ENCODE data around the gene USP17L15.
"Not testable (repeated sequence)": the region's sequence is repeated elsewhere in the genome, so short reads cannot be mapped to it uniquely, and the experiment has no call there.

Gene USP17L15, protein sequence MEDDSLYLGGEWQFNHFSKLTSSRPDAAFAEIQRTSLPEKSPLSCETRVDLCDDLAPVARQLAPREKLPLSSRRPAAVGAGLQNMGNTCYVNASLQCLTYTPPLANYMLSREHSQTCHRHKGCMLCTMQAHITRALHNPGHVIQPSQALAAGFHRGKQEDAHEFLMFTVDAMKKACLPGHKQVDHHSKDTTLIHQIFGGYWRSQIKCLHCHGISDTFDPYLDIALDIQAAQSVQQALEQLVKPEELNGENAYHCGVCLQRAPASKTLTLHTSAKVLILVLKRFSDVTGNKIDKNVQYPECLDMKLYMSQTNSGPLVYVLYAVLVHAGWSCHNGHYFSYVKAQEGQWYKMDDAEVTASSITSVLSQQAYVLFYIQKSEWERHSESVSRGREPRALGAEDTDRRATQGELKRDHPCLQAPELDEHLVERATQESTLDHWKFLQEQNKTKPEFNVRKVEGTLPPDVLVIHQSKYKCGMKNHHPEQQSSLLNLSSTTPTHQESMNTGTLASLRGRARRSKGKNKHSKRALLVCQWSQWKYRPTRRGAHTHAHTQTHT

DNA sequence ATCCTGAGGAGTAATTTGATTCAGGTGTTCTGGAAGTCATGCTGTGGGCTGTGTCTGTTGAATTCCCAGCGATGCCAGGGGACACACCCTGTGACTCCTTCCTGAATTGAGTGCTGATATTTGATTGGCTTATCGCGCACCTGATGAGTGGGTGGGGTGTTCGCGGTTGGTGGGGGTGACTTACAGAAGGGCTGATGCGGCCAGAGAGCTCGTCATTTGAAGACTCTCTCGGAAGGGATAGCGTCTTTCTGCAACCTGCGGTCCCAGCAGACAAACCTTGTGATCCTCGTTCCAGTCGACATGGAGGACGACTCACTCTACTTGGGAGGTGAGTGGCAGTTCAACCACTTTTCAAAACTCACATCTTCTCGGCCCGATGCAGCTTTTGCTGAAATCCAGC, at the start of gene USP17L15:
Gene USP17L15 (plus strand): TSS at position 301 of the 400 bp plus-strand sequence. CDS start 0 bp downstream, at position 301.
- not testable (repeated sequence) for H3K36me3 ChIP-seq (ENCODE audit: control insufficient read depth, insufficient read depth, low read length); H3K4me3 ChIP-seq (replicated peaks; ENCODE audit: low read depth, low read length); H3K27me3 ChIP-seq (replicated peaks; ENCODE audit: control insufficient read depth, insufficient read depth, low read length); DNase-seq (ENCODE audit: extremely low read depth, insufficient read length)

DNA sequence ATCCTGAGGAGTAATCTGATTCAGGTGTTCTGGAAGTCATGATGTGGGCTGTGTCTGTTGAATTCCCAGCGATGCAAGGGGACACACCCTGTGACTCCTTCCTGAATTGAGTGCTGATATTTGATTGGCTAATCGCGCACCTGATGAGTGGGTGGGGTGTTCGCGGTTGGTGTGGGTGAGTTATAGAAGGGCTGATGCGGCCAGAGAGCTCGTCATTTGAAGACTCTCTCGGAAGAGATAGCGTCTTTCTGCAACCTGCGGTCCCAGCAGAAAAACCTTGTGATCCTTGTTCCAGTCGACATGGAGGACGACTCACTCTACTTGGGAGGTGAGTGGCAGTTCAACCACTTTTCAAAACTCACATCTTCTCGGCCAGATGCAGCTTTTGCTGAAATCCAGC, 23.8 kb upstream of the USP17L15 start, which contains the start of gene USP17L10:
Gene USP17L10 (plus strand): TSS at position 301 of the 400 bp plus-strand sequence. CDS start 0 bp downstream, at position 301.
- not testable (repeated sequence) for DNase-seq (ENCODE audit: extremely low read depth, insufficient read length); H3K36me3 ChIP-seq (ENCODE audit: control insufficient read depth, insufficient read depth, low read length); H3K4me3 ChIP-seq (replicated peaks; ENCODE audit: low read depth, low read length); H3K27me3 ChIP-seq (replicated peaks; ENCODE audit: control insufficient read depth, insufficient read depth, low read length)

DNA sequence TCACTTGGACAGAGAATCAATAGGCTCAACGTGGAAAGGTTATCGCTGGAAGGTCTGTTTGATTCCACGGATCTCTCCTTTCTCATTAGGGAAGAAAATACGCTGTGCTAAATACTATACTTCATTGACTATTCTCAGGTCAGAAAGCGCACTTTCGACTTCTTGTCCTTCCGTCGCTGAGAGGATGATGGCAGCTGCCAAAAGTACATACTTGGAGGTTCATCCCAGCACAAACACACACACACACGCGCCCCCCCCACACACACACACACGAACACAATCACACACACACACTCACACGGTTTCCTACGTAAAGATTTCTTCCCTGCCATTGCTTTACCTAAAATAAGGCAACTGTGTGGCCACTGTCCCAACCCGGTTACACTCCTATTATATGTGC, 19.5 kb upstream of the USP17L15 start:
- not testable (repeated sequence) for DNase-seq (ENCODE audit: extremely low read depth, insufficient read length); H3K4me3 ChIP-seq (replicated peaks; ENCODE audit: low read depth, low read length); H3K27me3 ChIP-seq (replicated peaks; ENCODE audit: control insufficient read depth, insufficient read depth, low read length); H3K36me3 ChIP-seq (ENCODE audit: control insufficient read depth, insufficient read depth, low read length)

DNA sequence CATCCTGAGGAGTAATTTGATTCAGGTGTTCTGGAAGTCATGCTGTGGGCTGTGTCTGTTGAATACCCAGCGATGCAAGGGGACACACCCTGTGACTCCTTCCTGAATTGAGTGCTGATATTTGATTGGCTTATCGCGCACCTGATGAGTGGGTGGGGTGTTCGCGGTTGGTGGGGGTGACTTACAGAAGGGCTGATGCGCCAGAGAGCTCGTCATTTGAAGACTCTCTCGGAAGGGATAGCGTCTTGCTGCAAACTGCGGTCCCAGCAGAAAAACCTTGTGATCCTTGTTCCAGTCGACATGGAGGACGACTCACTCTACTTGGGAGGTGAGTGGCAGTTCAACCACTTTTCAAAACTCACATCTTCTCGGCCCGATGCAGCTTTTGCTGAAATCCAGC, 19.1 kb upstream of the USP17L15 start, which contains the start of gene USP17L11:
Gene USP17L11 (plus strand): TSS at position 301 of the 400 bp plus-strand sequence. CDS start 0 bp downstream, at position 301.
- H3K36me3 ChIP-seq (ENCODE audit: control insufficient read depth, insufficient read depth, low read length); H3K4me3 ChIP-seq (replicated peaks; ENCODE audit: low read depth, low read length); DNase-seq (ENCODE audit: extremely low read depth, insufficient read length); H3K27me3 ChIP-seq (replicated peaks; ENCODE audit: control insufficient read depth, insufficient read depth, low read length): not testable (repeated sequence)

DNA sequence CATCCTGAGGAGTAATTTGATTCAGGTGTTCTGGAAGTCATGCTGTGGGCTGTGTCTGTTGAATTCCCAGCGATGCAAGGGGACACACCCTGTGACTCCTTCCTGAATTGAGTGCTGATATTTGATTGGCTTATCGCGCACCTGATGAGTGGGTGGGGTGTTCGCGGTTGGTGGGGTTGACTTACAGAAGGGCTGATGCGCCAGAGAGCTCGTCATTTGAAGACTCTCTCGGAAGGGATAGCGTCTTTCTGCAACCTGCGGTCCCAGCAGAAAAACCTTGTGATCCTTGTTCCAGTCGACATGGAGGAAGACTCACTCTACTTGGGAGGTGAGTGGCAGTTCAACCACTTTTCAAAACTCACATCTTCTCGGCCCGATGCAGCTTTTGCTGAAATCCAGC, 14.3 kb upstream of the USP17L15 start, which contains the start of gene USP17L12:
Gene USP17L12 (plus strand): TSS at position 301 of the 400 bp plus-strand sequence. CDS start 0 bp downstream, at position 301.
- not testable (repeated sequence) for DNase-seq (ENCODE audit: extremely low read depth, insufficient read length); H3K27me3 ChIP-seq (replicated peaks; ENCODE audit: control insufficient read depth, insufficient read depth, low read length); H3K36me3 ChIP-seq (ENCODE audit: control insufficient read depth, insufficient read depth, low read length); H3K4me3 ChIP-seq (replicated peaks; ENCODE audit: low read depth, low read length)

DNA sequence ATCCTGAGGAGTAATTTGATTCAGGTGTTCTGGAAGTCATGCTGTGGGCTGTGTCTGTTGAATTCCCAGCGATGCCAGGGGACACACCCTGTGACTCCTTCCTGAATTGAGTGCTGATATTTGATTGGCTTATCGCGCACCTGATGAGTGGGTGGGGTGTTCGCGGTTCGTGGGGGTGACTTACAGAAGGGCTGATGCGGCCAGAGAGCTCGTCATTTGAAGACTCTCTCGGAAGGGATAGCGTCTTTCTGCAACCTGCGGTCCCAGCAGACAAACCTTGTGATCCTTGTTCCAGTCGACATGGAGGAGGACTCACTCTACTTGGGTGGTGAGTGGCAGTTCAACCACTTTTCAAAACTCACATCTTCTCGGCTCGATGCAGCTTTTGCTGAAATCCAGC, 9.6 kb upstream of the USP17L15 start, which contains the start of gene USP17L13:
Gene USP17L13 (plus strand): TSS at position 301 of the 400 bp plus-strand sequence. CDS start 0 bp downstream, at position 301.
- H3K36me3 ChIP-seq (ENCODE audit: control insufficient read depth, insufficient read depth, low read length); DNase-seq (ENCODE audit: extremely low read depth, insufficient read length); H3K27me3 ChIP-seq (replicated peaks; ENCODE audit: control insufficient read depth, insufficient read depth, low read length); H3K4me3 ChIP-seq (replicated peaks; ENCODE audit: low read depth, low read length): not testable (repeated sequence)

DNA sequence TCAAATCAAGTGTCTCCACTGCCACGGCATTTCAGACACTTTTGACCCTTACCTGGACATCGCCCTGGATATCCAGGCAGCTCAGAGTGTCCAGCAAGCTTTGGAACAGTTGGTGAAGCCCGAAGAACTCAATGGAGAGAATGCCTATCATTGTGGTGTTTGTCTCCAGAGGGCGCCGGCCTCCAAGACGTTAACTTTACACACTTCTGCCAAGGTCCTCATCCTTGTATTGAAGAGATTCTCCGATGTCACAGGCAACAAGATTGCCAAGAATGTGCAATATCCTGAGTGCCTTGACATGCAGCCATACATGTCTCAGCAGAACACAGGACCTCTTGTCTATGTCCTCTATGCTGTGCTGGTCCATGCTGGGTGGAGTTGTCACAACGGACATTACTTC, 3.9 kb upstream of the USP17L15 start:
- not testable (repeated sequence) for H3K36me3 ChIP-seq (ENCODE audit: control insufficient read depth, insufficient read depth, low read length); DNase-seq (ENCODE audit: extremely low read depth, insufficient read length); H3K4me3 ChIP-seq (replicated peaks; ENCODE audit: low read depth, low read length); H3K27me3 ChIP-seq (replicated peaks; ENCODE audit: control insufficient read depth, insufficient read depth, low read length)

DNA sequence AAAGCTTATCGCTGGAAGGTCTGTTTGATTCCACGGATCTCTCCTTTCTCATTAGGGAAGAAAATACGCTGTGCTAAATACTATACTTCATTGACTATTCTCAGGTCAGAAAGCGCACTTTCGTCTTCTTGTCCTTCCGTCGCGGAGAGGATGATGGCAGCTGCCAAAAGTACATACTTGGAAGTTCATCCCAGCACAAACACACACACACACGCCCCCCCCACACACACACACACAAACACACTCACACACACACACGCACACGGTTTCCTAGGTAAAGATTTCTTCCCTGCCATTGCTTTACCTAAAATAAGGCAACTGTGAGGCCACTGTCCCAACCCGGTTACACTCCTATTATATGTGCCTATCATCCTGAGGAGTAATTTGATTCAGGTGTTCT, 4.3 kb downstream of the USP17L15 start:
- not testable (repeated sequence) for H3K36me3 ChIP-seq (ENCODE audit: control insufficient read depth, insufficient read depth, low read length); H3K27me3 ChIP-seq (replicated peaks; ENCODE audit: control insufficient read depth, insufficient read depth, low read length); DNase-seq (ENCODE audit: extremely low read depth, insufficient read length); H3K4me3 ChIP-seq (replicated peaks; ENCODE audit: low read depth, low read length)

DNA sequence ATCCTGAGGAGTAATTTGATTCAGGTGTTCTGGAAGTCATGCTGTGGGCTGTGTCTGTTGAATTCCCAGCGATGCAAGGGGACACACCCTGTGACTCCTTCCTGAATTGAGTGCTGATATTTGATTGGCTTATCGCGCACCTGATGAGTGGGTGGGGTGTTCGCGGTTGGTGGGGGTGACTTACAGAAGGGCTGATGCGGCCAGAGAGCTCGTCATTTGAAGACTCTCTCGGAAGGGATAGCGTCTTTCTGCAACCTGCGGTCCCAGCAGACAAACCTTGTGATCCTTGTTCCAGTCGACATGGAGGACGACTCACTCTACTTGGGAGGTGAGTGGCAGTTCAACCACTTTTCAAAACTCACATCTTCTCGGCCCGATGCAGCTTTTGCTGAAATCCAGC, 9.4 kb downstream of the USP17L15 start, which contains the start of gene USP17L17:
Gene USP17L17 (plus strand): TSS at position 301 of the 400 bp plus-strand sequence. CDS start 0 bp downstream, at position 301.
- DNase-seq (ENCODE audit: extremely low read depth, insufficient read length); H3K27me3 ChIP-seq (replicated peaks; ENCODE audit: control insufficient read depth, insufficient read depth, low read length); H3K36me3 ChIP-seq (ENCODE audit: control insufficient read depth, insufficient read depth, low read length); H3K4me3 ChIP-seq (replicated peaks; ENCODE audit: low read depth, low read length): not testable (repeated sequence)

DNA sequence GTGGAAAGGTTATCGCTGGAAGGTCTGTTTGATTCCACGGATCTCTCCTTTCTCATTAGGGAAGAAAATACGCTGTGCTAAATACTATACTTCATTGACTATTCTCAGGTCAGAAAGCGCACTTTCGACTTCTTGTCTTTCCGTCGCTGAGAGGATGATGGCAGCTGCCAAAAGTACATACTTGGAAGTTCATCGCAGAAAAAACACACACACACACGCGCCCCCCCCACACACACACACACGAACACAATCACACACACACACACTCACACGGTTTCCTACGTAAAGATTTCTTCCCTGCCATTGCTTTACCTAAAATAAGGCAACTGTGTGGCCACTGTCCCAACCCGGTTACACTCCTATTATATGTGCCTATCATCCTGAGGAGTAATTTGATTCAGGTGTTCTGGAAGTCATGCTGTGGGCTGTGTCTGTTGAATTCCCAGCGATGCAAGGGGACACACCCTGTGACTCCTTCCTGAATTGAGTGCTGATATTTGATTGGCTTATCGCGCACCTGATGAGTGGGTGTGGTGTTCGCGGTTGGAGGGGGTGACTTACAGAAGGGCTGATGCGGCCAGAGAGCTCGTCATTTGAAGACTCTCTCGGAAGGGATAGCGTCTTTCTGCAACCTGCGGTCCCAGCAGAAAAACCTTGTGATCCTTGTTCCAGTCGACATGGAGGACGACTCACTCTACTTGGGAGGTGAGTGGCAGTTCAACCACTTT, 13.9 kb downstream of the USP17L15 start, which contains the start of gene USP17L18:
Gene USP17L18 (plus strand): TSS at position 678 of the 728 bp plus-strand sequence. CDS start 0 bp downstream, at position 678.
- DNase-seq (ENCODE audit: extremely low read depth, insufficient read length); H3K36me3 ChIP-seq (ENCODE audit: control insufficient read depth, insufficient read depth, low read length); H3K4me3 ChIP-seq (replicated peaks; ENCODE audit: low read depth, low read length); H3K27me3 ChIP-seq (replicated peaks; ENCODE audit: control insufficient read depth, insufficient read depth, low read length): not testable (repeated sequence)

DNA sequence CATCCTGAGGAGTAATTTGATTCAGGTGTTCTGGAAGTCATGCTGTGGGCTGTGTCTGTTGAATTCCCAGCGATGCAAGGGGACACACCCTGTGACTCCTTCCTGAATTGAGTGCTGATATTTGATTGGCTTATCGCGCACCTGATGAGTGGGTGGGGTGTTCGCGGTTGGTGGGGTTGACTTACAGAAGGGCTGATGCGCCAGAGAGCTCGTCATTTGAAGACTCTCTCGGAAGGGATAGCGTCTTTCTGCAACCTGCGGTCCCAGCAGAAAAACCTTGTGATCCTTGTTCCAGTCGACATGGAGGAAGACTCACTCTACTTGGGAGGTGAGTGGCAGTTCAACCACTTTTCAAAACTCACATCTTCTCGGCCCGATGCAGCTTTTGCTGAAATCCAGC, 18.9 kb downstream of the USP17L15 start, which contains the start of gene USP17L19:
Gene USP17L19 (plus strand): TSS at position 301 of the 400 bp plus-strand sequence. CDS start 0 bp downstream, at position 301.
- H3K36me3 ChIP-seq (ENCODE audit: control insufficient read depth, insufficient read depth, low read length); H3K4me3 ChIP-seq (replicated peaks; ENCODE audit: low read depth, low read length); H3K27me3 ChIP-seq (replicated peaks; ENCODE audit: control insufficient read depth, insufficient read depth, low read length); DNase-seq (ENCODE audit: extremely low read depth, insufficient read length): not testable (repeated sequence)

DNA sequence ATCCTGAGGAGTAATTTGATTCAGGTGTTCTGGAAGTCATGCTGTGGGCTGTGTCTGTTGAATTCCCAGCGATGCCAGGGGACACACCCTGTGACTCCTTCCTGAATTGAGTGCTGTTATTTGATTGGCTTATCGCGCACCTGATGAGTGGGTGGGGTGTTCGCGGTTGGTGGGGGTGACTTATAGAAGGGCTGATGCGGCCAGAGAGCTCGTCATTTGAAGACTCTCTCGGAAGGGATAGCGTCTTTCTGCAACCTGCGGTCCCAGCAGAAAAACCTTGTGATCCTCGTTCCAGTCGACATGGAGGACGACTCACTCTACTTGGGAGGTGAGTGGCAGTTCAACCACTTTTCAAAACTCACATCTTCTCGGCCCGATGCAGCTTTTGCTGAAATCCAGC, 23.6 kb downstream of the USP17L15 start, which contains the start of gene USP17L20:
Gene USP17L20 (plus strand): TSS at position 301 of the 400 bp plus-strand sequence. CDS start 0 bp downstream, at position 301.
- H3K36me3 ChIP-seq (ENCODE audit: control insufficient read depth, insufficient read depth, low read length); DNase-seq (ENCODE audit: extremely low read depth, insufficient read length); H3K27me3 ChIP-seq (replicated peaks; ENCODE audit: control insufficient read depth, insufficient read depth, low read length); H3K4me3 ChIP-seq (replicated peaks; ENCODE audit: low read depth, low read length): not testable (repeated sequence)

DNA sequence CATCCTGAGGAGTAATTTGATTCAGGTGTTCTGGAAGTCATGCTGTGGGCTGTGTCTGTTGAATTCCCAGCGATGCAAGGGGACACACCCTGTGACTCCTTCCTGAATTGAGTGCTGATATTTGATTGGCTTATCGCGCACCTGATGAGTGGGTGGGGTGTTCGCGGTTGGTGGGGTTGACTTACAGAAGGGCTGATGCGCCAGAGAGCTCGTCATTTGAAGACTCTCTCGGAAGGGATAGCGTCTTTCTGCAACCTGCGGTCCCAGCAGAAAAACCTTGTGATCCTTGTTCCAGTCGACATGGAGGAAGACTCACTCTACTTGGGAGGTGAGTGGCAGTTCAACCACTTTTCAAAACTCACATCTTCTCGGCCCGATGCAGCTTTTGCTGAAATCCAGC, 28.4 kb downstream of the USP17L15 start, which contains the start of gene USP17L21:
Gene USP17L21 (plus strand): TSS at position 301 of the 400 bp plus-strand sequence. CDS start 0 bp downstream, at position 301.
- not testable (repeated sequence) for H3K36me3 ChIP-seq (ENCODE audit: control insufficient read depth, insufficient read depth, low read length); H3K27me3 ChIP-seq (replicated peaks; ENCODE audit: control insufficient read depth, insufficient read depth, low read length); H3K4me3 ChIP-seq (replicated peaks; ENCODE audit: low read depth, low read length); DNase-seq (ENCODE audit: extremely low read depth, insufficient read length)
